GM10847 (cell line): ENCODE data around the gene TLE3.
A peak's percentile ranks its signal among the peaks of the same experiment; 100 is the strongest.

Experiments
- POLR2A ChIP-seq: IDR thresholded peaks from 2 replicates; pipeline ENCODE4 v1.6.1; 2011; ENCODE audit not compliant: insufficient read length; ENCODE audit errors: extremely low read depth

Gene TLE3

GRCh38 chr15:70103880-70104626 is 6.3 kb upstream of the TLE3 start:
- no peak for TF ChIP-seq POLR2A

- no peak for TF ChIP-seq POLR2A
These were observed 5.1 kb upstream of the TLE3 start for GRCh38 chr15:70102827-70103226.

GRCh38 chr15:70101459-70102113 is 3.9 kb upstream of the TLE3 start:
- no peak for TF ChIP-seq POLR2A

DNA sequence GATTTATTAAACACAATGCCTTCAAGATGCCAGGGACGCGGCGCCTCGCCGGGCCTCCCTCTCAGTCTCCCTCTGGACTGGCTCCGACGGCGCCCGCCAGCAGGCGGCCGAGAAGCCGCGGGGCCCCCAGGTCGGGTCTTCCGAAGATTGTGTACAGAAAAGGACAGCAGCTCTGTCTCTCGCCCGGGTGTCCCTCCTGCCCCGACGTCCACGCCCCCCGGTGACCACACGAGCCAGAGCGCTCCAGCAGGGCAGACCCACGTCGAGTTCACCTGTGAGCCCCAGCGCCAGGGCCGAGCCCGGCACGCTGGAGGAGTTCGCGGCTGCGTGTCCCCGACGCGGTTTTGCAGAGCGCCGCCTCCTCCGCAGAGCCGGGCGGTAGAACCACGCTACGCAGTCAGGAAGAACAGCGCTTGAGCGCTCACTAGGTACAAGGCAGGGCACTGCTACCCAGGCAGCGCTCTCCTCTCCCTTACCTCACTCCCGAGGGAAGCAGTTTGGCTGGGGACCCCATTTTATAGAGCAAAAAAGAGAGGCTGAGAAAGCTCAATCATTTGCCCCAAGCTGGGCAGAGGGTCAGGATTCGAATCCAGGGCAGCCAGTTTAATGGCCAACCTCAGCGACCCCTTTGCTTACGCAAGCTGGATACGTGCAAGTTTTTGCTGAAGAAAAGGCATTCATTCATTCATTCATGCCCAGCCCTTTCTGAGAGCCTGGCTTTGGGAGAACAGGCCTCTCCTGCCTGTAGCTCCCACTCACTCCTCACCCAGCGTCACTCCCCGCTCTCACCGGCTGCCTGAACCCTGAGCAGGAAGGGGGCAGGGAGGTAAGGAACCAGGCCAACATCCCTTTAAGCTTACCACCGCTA is 3.0 kb upstream of the TLE3 start:
- TF ChIP-seq POLR2A, result no peak

GRCh38 chr15:70099967-70100473 is 2.3 kb upstream of the TLE3 start:
- no peak for TF ChIP-seq POLR2A

DNA sequence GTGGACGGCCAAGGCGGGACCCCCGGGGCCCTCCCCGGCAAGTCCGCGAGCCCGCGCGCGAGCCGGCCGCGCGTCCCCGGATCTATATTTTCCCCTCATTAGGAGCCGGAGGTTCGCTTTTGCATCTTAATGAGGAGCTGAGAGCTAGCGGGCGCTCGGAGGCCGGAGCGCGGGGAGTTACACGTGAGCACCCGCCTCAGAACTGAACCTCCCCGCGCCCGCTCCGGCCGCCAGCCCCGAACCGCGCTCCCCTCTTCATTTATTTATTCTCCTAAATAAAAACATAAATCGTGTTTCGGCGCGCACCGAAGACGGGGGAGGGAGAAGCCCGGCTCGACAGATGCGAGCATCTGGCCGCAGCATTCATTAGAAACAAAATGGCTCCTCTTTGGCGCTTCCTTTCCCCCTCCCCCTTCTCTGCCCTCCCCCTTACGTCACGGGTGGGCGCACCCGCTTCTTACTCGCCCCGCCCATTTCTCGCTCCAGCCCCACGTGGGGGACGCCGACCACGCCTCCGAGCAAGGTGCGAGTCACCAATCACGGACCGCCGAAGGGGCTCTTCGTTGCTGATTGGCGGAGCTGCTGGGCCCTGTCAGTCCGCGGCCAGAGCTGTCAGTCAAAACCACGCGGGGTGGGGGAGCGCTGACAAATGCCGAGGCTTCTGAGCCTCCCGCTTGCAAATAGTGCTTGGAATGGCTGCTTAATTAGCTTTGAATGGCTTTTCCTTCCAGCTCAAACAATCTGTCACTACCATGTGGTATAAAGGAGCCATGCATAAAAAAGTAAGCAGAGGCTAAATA is 1.6 kb upstream of the TLE3 start:
- TF ChIP-seq POLR2A, result peak; percentile 69

DNA sequence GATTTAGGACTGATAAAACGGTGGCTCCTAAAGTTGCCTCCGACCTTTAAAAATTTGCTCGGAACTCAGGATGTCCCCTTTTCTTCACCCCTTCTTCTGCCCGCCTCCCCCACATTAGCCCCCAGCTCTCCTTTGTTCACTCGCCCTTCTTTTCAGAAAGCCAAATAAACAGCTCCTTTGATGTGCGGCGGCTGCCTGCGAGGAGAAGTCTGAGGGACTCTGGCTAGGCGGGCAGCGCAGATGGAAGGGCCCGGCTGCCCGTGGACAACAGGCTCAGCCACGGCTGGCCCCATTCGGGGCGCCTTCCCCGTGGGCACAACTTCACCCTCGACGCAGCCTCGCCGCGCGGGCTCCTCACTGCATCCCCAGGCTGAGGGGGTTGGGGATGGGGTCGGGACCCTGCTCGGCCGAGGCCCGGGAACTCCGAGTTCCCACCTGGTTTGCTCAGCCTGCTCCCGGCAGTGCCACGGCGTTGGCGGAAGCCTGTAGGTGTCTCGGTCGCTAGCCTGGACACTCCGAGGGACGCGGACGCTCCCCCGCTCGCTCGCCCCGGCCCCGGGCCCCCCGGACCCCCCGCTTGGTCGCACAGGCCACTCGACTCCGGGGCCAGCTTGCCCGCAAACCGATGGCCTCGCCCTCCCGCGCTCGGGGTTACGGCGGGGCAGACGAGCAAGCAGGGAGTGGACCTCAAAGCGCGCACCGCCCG is 897 bp upstream of the TLE3 start:
- no peak for TF ChIP-seq POLR2A

DNA sequence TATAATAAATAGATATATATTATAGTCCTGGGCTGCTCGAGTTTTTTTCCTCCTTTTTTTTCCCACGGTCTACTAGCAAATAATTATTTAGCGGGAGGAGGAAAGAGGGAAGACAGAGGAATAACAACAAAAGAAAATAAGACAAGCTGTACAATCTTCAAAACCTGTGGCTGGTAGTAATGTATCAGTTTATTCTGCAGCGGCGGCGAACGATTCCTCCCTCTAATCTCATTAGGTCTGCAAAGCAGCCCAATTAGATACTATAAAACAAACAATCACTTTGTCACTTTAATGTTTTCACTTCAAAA is 390 bp upstream of the TLE3 start:
- TF ChIP-seq POLR2A, result no peak

- no peak for TF ChIP-seq POLR2A
These were observed 725 bp downstream of the TLE3 start for GRCh38 chr15:70097063-70097320.

DNA sequence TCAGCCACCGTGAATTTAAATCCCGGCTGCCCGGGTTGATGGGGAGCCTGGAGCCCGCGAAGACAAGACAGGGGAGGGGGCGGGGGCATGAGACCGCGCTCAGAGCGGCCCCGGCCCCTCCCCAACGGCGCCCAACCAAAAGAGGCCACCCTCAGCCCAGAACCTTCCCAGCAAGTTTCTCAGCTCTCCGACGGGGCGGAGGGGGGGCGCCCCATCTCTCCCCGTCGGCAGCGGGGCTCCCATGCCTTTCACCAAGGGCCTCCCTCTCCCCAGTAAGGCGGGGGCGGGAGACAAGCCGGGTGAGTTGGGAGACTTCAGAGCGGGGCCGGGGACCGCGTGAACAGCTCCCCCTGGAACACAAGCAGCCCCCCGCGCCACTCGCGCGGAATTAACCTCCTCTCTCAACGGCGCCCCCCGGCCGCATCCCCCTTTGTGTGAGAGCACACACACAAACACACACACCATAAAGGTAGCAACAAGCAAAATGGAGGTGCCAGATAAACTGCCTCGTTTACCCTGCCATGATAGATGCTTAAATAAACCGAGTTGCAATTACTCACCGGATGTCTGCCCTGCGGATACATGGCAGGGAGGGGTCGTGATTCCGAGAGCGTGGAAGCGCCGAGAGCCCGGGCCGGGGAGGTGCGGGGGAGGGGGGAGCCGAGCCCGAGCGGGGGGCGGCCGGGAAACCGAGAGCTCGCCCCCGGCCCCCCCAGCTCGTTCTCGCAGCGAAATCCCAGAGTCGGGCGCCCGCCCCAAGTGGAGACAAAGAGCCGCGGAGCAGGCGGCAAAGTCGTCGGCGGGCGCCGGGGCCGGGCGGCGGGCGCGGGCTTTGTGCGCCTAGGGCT is 1.3 kb downstream of the TLE3 start:
- TF ChIP-seq POLR2A, result no peak

DNA sequence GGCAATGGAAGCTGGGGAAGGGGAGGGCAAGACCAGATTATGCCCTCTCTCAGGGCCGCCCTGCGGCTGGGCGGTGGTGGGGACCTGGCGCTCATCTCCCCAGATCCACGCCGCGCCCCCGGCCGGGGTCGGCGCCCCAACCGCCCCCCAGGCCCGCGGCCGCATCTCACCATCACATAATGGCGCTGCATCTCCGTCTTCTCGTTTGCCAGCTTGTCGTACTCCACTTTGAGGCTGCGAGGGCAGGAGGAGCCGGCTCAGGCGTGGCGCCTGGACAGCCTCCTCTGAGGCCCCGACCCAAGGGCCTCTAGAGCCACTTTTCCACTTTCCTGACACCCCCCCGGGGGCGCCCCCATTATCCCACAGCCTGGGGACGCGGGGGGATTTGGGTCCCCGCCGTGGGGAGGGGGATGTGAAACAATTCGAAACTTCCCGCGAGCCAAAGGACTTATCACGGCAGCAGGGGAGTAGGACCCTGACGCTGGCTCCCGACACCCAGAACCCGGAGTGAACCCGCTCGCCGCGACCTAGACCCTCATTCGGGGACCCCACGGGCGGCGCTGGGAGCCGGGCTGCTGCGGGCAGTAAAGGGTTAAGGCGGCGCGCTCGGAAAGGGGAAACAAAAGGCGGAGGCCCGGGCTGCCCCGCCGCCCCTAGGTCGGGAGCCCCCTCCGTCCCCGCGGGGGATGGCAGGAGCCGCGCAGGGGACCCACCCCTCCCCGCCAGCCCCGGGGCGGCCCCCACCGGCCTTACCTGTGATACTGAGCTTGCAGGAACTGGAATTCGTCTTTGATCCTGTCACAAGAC is 2.1 kb downstream of the TLE3 start:
- TF ChIP-seq POLR2A, result no peak

- TF ChIP-seq POLR2A, result no peak
These were observed 2.9 kb downstream of the TLE3 start for GRCh38 chr15:70094690-70095311.
